GM12873 (cell line): ENCODE measurements around the gene JDP2.

Experiments used
- TF ChIP-seq, protein P1 (sequence below): IDR thresholded peaks from 2 replicates; pipeline ENCODE4 v1.5.1; 2012; ENCODE audit warnings: low read depth, mild to moderate bottlenecking, moderate library complexity, low read length, control low read depth; ENCODE audit not compliant: insufficient read depth; ENCODE audit errors: missing control alignments

Gene JDP2

DNA sequence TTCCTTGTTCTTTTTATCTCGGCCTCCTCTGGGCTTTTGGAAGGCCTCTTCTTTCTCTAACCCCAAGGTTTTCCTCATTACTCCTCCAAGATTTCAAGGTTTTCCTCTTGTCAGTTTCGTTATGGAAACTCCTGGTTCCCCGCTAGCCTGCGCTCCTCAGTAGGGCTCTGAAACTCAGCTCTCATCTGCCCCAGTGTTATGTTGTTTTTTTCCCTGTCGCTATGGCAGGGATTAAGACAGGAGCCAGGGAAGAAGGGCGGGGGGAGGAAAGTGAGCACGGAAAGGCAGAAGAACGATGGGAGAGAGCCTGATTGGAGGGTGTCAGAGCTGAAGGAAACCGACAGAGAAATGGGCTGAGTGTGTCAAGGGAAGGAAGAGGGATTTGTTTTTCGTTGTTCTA lies 26.5 kb upstream of the JDP2 start:
- TF ChIP-seq, protein P1, sequence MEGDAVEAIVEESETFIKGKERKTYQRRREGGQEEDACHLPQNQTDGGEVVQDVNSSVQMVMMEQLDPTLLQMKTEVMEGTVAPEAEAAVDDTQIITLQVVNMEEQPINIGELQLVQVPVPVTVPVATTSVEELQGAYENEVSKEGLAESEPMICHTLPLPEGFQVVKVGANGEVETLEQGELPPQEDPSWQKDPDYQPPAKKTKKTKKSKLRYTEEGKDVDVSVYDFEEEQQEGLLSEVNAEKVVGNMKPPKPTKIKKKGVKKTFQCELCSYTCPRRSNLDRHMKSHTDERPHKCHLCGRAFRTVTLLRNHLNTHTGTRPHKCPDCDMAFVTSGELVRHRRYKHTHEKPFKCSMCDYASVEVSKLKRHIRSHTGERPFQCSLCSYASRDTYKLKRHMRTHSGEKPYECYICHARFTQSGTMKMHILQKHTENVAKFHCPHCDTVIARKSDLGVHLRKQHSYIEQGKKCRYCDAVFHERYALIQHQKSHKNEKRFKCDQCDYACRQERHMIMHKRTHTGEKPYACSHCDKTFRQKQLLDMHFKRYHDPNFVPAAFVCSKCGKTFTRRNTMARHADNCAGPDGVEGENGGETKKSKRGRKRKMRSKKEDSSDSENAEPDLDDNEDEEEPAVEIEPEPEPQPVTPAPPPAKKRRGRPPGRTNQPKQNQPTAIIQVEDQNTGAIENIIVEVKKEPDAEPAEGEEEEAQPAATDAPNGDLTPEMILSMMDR: no peak

DNA sequence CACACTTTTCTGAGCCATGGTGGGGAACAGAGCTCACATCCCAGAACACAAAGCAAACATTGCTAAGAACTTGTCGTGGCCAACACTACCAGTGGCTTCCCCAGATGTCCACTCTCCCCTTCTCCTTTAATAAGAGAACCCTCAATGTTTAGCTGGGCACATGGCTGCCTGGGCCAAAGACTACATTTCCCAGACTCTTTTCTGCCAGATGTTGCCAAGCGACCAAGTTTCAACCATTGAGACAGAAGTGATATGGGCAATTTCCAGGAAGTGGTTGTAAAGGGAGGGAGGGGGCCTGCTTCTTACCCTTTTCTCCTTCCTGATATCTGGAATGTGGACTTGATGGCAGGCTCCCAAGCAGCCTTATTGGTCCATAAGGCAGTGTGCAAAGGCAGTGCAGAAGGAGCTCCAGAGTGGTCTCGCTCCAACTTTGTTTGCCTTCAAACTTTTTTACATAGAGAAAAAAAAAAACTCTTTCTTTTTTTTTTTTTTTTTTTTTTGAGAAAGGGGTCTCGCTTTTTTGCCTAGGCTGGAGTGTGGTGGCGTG lies 24.9 kb upstream of the JDP2 start:
- TF ChIP-seq, protein P1: no peak

DNA sequence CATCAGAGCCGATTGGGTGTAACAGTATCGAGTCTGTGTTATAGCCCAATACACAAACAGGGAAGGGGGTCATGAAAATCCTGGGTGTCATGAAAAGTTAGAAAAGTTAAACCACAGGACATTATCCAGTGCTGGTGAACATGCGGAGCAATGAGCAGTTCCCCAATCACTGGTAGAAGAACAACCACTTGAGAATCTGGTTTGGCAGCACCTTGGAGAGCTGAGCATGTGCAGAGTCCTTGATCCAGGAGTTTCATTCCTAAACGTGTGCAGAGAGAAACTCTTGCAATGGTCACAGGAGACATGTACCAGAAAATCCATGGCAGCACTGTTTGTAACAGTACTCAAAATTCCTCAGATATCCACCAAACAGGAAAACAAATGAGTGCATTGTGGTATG lies 23.0 kb upstream of the JDP2 start:
- TF ChIP-seq, protein P1: no peak

DNA sequence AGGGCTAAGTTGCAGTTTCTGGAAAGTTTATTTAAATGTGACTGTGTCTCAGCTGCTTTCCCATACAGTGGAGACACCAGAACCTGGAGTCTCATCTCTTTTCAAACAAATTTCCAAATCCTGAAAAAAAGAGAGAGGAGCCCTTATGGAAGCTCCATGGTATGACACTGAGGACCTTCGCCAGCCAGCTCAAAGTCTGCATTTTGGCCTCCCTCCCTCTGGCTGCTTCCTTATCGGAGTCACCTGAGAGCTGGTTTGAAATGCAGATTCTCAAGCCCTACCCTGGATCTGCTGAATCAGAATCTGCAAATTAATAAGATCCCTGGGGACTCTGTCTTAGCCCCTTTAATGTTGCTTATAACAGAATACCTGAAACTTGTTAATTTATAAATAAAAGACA lies 21.7 kb upstream of the JDP2 start:
- TF ChIP-seq, protein P1: no peak

DNA sequence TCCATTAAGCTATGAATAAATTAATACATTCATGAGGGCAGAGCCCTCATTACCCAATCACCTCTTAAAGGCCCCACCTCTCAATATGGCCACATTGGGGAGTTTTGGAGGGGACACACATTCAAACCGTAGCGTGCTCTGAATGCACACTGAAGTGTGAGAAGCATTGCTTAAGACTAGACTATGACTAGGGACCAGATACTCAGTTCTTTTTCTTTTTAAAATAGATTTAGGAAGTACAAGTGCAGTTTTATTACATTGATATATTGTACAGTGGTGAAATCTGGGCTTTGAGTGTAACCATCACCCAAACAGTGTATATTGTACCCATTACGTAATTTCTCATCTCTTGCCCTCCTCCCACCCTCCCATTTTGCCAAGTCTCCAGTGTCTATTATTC lies 21.0 kb upstream of the JDP2 start:
- TF ChIP-seq, protein P1: no peak

DNA sequence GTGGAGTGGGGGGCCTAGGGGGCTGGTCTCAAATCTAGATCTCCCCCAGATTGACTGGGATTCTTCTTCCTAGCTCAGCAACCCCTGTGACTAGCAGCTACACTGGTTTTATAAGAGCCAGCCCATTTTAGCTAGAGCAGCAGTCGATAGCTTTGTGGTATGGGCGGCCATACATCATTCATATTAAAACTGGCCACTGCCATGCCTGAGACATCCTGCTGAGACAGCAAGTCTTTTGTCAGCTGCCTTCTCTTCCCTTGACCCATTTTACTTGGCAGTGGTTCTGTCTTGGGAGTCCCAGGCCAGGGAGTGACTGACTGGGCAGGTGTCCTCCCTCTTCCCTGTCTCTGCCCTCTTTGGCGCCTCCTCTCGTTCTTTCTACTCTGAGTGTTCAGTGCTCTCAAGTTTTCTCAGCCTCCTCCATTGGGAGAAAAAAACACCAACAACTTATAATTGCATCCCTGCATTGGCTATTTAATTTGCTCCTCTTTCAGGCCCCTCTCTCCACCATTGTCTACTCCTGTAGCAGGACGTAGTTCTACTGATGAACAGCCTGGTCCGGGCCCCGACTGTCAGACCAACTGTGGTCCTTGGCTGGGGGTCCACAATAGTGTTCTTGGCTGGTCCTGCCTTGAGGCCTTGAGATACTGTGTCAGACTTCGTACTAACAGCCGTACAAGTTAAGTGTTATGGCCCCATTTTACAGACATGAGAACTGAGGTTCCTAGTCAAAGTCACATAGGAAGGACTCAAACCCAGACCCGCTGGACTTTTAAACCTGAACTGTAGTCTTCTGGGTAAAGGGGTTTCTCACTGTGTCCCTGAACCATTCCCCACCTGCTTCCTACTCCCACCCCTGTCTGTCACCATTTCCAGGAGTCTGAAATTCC lies 18.3 kb upstream of the JDP2 start:
- TF ChIP-seq, protein P1: no peak

DNA sequence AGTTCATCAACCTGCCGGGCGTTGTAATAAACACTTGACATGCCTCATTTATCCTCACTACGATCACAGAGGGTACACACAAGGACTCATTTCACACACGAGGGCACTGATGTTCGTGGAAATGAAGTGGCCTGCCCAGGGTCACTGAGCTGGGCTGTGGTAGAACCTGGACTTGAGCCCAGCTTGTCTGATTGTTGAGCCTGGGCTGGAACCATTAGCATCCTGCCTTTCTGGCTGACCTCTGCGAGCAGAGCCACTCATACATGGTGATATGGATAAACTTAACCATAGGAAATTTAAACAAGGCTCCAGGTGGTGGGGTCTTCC lies 16.6 kb upstream of the JDP2 start:
- TF ChIP-seq, protein P1: no peak
